Gastrocnemius medialis (tissue), 4 donors: ENCODE measurements around the gene WBP2NL.

ENCODE experiments used
- CTCF ChIP-seq, 5 experiments: fragments of 450-650 bp in 3 of 5; fragments of 200-600 bp in 2 of 5; sonication (generic) in 2 of 5; IDR thresholded peaks in 4 of 5; conservative IDR thresholded peaks in 1 of 5; 1 replicate in 4 of 5; 2 replicates in 1 of 5; pipeline ENCODE4 v1.5.1; 2016 to 2019; ENCODE audit warnings: antibody characterized with exemption in 5 of 5, mild to moderate bottlenecking in 3 of 5, moderate library complexity in 3 of 5
- POLR2A ChIP-seq, 2 donors: fragments of 450-650 bp; IDR thresholded peaks; one replicate each; pipeline ENCODE4 v1.6.1; 2017; ENCODE audit warnings: antibody characterized with exemption in 2 of 2, mild to moderate bottlenecking in 2 of 2, moderate library complexity in 2 of 2

GRCh38 chr22:42065438-42066125 is 67.0 kb downstream of the WBP2NL start:
- TF ChIP-seq CTCF (IDR thresholded peaks at IDR 0.05 in 4 of 5, conservative IDR thresholded peaks at IDR 0.05 in 1 of 5) (no peak), POLR2A (IDR thresholded peaks at IDR 0.05) (no peak)
